ENCODE results near the gene EEF2K.

- TF ChIP-seq CTCF (IDR thresholded peaks at IDR 0.05) (no peak), POLR2A (IDR thresholded peaks at IDR 0.05) (no peak)
These were observed 108.9 kb downstream of the EEF2K start for GRCh38 chr16:22314661-22315626.

All from body of pancreas (tissue), 4 donors.